Inferior parietal cortex (tissue), 1 donor: ENCODE results near the gene SYNE2.

Experiments used
- DNase-seq: peaks from one replicate; pipeline ENCODE4 v3.0.0-alpha.2; 2016; ENCODE audit errors: extremely low spot score

SYNE2 gene

GRCh38 chr14:63960926-63961567 lies 108.2 kb downstream of the SYNE2 start:
- no peak for DNase-seq

- DNase-seq = no peak
Observed at GRCh38 chr14:63962906-63963305, 110.1 kb downstream of the SYNE2 start.

GRCh38 chr14:63963439-63963838 lies 110.6 kb downstream of the SYNE2 start:
- no peak for DNase-seq

- no peak for DNase-seq
Observed at GRCh38 chr14:63964113-63964512, 111.3 kb downstream of the SYNE2 start.

GRCh38 chr14:63966407-63966806 lies 113.6 kb downstream of the SYNE2 start:
- no peak for DNase-seq

- DNase-seq = no peak
Observed at GRCh38 chr14:63972323-63972932, 119.6 kb downstream of the SYNE2 start.

- no peak for DNase-seq
Observed at GRCh38 chr14:63974176-63974575, 121.4 kb downstream of the SYNE2 start.

GRCh38 chr14:63981569-63981968 lies 128.8 kb downstream of the SYNE2 start:
- DNase-seq = no peak

- DNase-seq = no peak
Observed at GRCh38 chr14:63982156-63982555, 129.4 kb downstream of the SYNE2 start.

- DNase-seq = no peak
Observed at GRCh38 chr14:63982629-63983028, 129.8 kb downstream of the SYNE2 start.

- DNase-seq = no peak
Observed at GRCh38 chr14:63986789-63987533, 134.2 kb downstream of the SYNE2 start.

GRCh38 chr14:63988579-63988978 lies 135.8 kb downstream of the SYNE2 start:
- DNase-seq = no peak

- no peak for DNase-seq
Observed at GRCh38 chr14:63991833-63992232, 139.0 kb downstream of the SYNE2 start.

- DNase-seq = no peak
Observed at GRCh38 chr14:63992858-63993257, 140.1 kb downstream of the SYNE2 start.

- no peak for DNase-seq
Observed at GRCh38 chr14:63993992-63994391, 141.2 kb downstream of the SYNE2 start.

GRCh38 chr14:63995285-63995684 lies 142.5 kb downstream of the SYNE2 start:
- no peak for DNase-seq

- DNase-seq = no peak
Observed at GRCh38 chr14:63996016-63996415, 143.2 kb downstream of the SYNE2 start.

- no peak for DNase-seq
Observed at GRCh38 chr14:63996625-63997220, 143.9 kb downstream of the SYNE2 start.

GRCh38 chr14:64000749-64001148 lies 147.9 kb downstream of the SYNE2 start:
- DNase-seq = no peak

- DNase-seq = no peak
Observed at GRCh38 chr14:64005822-64006221, 153.0 kb downstream of the SYNE2 start.

GRCh38 chr14:64008016-64008415 lies 155.2 kb downstream of the SYNE2 start:
- DNase-seq = no peak

GRCh38 chr14:64012003-64012402 lies 159.2 kb downstream of the SYNE2 start:
- no peak for DNase-seq

GRCh38 chr14:64012720-64013119 lies 159.9 kb downstream of the SYNE2 start:
- DNase-seq = no peak
